SK-N-SH (cell line): ENCODE measurements around the gene PTGIS. TPM values are rescaled to one million over a fixed set of nuclear protein-coding genes. Genes with fewer than 3 reads are reported as not detected.
A peak's percentile ranks its signal among the peaks of the same experiment; 100 is the strongest.

Experiments
- CTCF ChIA-PET: fragments of 300-600, 350-600 bp; formaldehyde crosslinking; extraction: SDS; loops from one replicate; lab custom pipeline; 2021; lab: Yijun Ruan, JAX
- POLR2A ChIA-PET: fragments of 350-600 bp; sonication (Branson Sonifier 250); formaldehyde crosslinking; extraction: SDS; loops from one replicate; lab custom pipeline; 2020; ENCODE audit warnings: antibody characterized with exemption, inconsistent platforms; lab: Yijun Ruan, JAX
- DNase-seq: peaks from one replicate; pipeline ENCODE4 v3.0.0; 2012
- H2AFZ ChIP-seq: fragments of 200-600 bp; sonication (generic); 2 replicates; pipeline ENCODE4 v1.8.1; 2016; ENCODE audit warnings: antibody characterized with exemption, mild to moderate bottlenecking, low read depth
- H3F3A ChIP-seq: fragments of 200-600 bp; sonication (generic); replicated peaks from 2 replicates; pipeline ENCODE3; 2016; ENCODE audit warnings: antibody characterized with exemption, mild to moderate bottlenecking; ENCODE audit not compliant: insufficient read depth
- H3K27ac ChIP-seq, 2 experiments: fragments of 200-500 bp in 1 of 2; fragments of 200-600 bp in 1 of 2; sonication (Bioruptor generic) in 1 of 2; sonication (generic), shearing (Covaris generic) in 1 of 2; 2 replicates each; pipeline versions ENCODE4 v1.5.1 to v1.6.1; 2014 to 2016; ENCODE audit warnings: low read depth in 2 of 2, inconsistent platforms in 1 of 2, low read length in 1 of 2, mild to moderate bottlenecking in 1 of 2, mixed read lengths in 1 of 2
- H3K27me3 ChIP-seq: fragments of 200-600 bp; sonication (generic), shearing (Covaris generic); 2 replicates; pipeline ENCODE4 v1.6.1; 2016; ENCODE audit warnings: mixed run types; ENCODE audit not compliant: insufficient read depth
- H3K36me3 ChIP-seq, 2 experiments: fragments of 200-500 bp in 1 of 2; fragments of 200-600 bp in 1 of 2; sonication (Bioruptor generic) in 1 of 2; sonication (generic) in 1 of 2; replicated peaks in 1 of 2; 2 replicates each; pipeline versions ENCODE3 to v1.5.1; 2014 to 2016; ENCODE audit warnings: low read length in 1 of 2, mild to moderate bottlenecking in 1 of 2; ENCODE audit not compliant: insufficient read depth in 2 of 2, control insufficient read depth in 1 of 2
- H3K4me1 ChIP-seq, 2 experiments: fragments of 200-500 bp in 1 of 2; fragments of 200-600 bp in 1 of 2; sonication (Bioruptor generic) in 1 of 2; sonication (generic), shearing (Covaris generic) in 1 of 2; 2 replicates each; pipeline versions ENCODE4 v1.5.1 to v1.6.1; 2014 to 2016; ENCODE audit warnings: low read depth in 1 of 2, low read length in 1 of 2, mixed run types in 1 of 2; ENCODE audit not compliant: insufficient read depth in 2 of 2, control insufficient read depth in 1 of 2
- H3K4me2 ChIP-seq: fragments of 200-600 bp; sonication (generic), shearing (Covaris generic); 2 replicates; pipeline ENCODE4 v1.6.1; 2017; ENCODE audit warnings: mixed run types
- H3K4me3 ChIP-seq, 2 experiments: fragments of 200-500 bp in 1 of 2; fragments of 200-600 bp in 1 of 2; sonication (Bioruptor generic) in 1 of 2; sonication (generic), shearing (Covaris generic) in 1 of 2; 2 replicates each; pipeline versions ENCODE4 v1.5.1 to v1.8.1; 2014 to 2016; ENCODE audit warnings: low read depth in 2 of 2, inconsistent platforms in 1 of 2, low read length in 1 of 2, mild to moderate bottlenecking in 1 of 2, mixed read lengths in 1 of 2, moderate library complexity in 1 of 2
- H3K79me2 ChIP-seq: fragments of 200-600 bp; sonication (generic); 2 replicates; pipeline ENCODE4 v1.8.1; 2017; ENCODE audit warnings: mild to moderate bottlenecking; ENCODE audit not compliant: insufficient read depth
- H3K9ac ChIP-seq: fragments of 200-600 bp; sonication (generic); 2 replicates; pipeline ENCODE4 v1.6.1; 2017; ENCODE audit warnings: mixed run types
- H3K9me2 ChIP-seq: fragments of 200-600 bp; sonication (generic); 2 replicates; pipeline ENCODE4 v1.6.1; 2017; ENCODE audit warnings: mixed run types
- H3K9me3 ChIP-seq: fragments of 200-600 bp; sonication (generic); 2 replicates; pipeline ENCODE4 v1.6.1; 2017; ENCODE audit warnings: mixed run types, mild to moderate bottlenecking, moderate library complexity
- H4K20me1 ChIP-seq: fragments of 200-600 bp; sonication (generic); 2 replicates; pipeline ENCODE4 v1.6.1; 2017; ENCODE audit warnings: mild to moderate bottlenecking, mixed run types; ENCODE audit not compliant: insufficient read depth
- CHD2 ChIP-seq: fragments of 150-350 bp; IDR thresholded peaks from 2 replicates; pipeline ENCODE4 v1.6.1; 2018; ENCODE audit warnings: low read length; ENCODE audit not compliant: partially characterized antibody
- CTCF ChIP-seq: fragments of 200-600 bp; sonication (generic); IDR thresholded peaks from 2 replicates; pipeline ENCODE4 v1.6.1; 2017; ENCODE audit warnings: antibody characterized with exemption, mild to moderate bottlenecking, moderate library complexity
- EP300 ChIP-seq, 2 experiments: IDR thresholded peaks; 2 replicates each; pipeline versions ENCODE4 v1.4.0 to v1.6.1; 2012; ENCODE audit warnings: borderline replicate concordance in 1 of 2, low read depth in 1 of 2, low read length in 1 of 2
- FOSL2 ChIP-seq: IDR thresholded peaks from 2 replicates; pipeline ENCODE4 v1.4.0; 2012; ENCODE audit warnings: low read depth, mild to moderate bottlenecking, moderate library complexity, borderline replicate concordance
- JUND ChIP-seq: IDR thresholded peaks from 2 replicates; pipeline ENCODE4 v1.4.0; 2012
- MAX ChIP-seq: IDR thresholded peaks from 2 replicates; pipeline ENCODE4 v1.4.0; 2012; ENCODE audit warnings: low read depth
- MXI1 ChIP-seq: IDR thresholded peaks from 2 replicates; pipeline ENCODE4 v1.6.1; 2012; ENCODE audit warnings: mild to moderate bottlenecking, low read depth, low read length, improper control_type of control experiment
- NFIC ChIP-seq: IDR thresholded peaks from 2 replicates; pipeline ENCODE4 v1.4.0; 2012; ENCODE audit warnings: borderline replicate concordance
- NRF1 ChIP-seq: IDR thresholded peaks from 2 replicates; pipeline ENCODE4 v1.6.1; 2012; ENCODE audit warnings: low read depth, mild to moderate bottlenecking, low read length
- RCOR1 ChIP-seq: fragments of 150-350 bp; IDR thresholded peaks from 2 replicates; pipeline ENCODE4 v1.6.1; 2017; ENCODE audit warnings: antibody characterized with exemption, low read length
- RFX5 ChIP-seq: IDR thresholded peaks from 2 replicates; pipeline ENCODE4 v1.6.1; 2012; ENCODE audit warnings: mild to moderate bottlenecking, improper control_type of control experiment, low read length
- RXRA ChIP-seq: IDR thresholded peaks from 2 replicates; pipeline ENCODE4 v1.4.0; 2012; ENCODE audit warnings: low read depth, mild to moderate bottlenecking, borderline replicate concordance
- TCF12 ChIP-seq: IDR thresholded peaks from 2 replicates; pipeline ENCODE4 v1.4.0; 2012
- TEAD4 ChIP-seq: IDR thresholded peaks from 2 replicates; pipeline ENCODE4 v1.4.0; 2012; ENCODE audit warnings: mild to moderate bottlenecking, borderline replicate concordance; ENCODE audit not compliant: insufficient read depth
- WGBS: methylation state at CpG from one replicate; pipeline ENCODE4 v1.1.6; 2017; ENCODE audit warnings: low lambda C conversion rate; 5-methylcytosine and 5-hydroxymethylcytosine counted together
- polyA plus RNA-seq, 3 experiments: library from polyadenylated mRNA; depleted of rRNA; stranded (reverse); fragments of >200 nt; gene quantifications; 2 replicates each; pipeline ENCODE4 v1.2.3, GENCODE V29; 2012

PTGIS gene
- polyA plus RNA-seq, 1 of the 3 experiments (the other 2 are of a cell fraction), result 1.0 TPM

GRCh38 chr20:49562311-49563014 is 5.5 kb downstream of the PTGIS start:
- H2AFZ ChIP-seq, result no peak overlapping the region; the same call in 1 of the 2 replicates
- H3K4me3 ChIP-seq, result no peak overlapping the region

GRCh38 chr20:49561806-49562205 is 6.1 kb downstream of the PTGIS start:
- no peak overlapping the region for H3K27ac ChIP-seq
- H3K9me3 ChIP-seq, result no peaks in the 10 kb centered on the region
- H4K20me1 ChIP-seq, result no peaks in the 10 kb centered on the region
- H3K27me3 ChIP-seq, result no peaks in the 10 kb centered on the region
- H3K4me1 ChIP-seq, result 0 out of 4 replicates have a peak, but pooled peaks cover 0 to 4% of the 10 kb centered on the region in 2 experiments
- POLR2A ChIA-PET, result no interaction called here
- DNase-seq, result no peak
- no peaks in the 10 kb centered on the region for H3K79me2 ChIP-seq
- H2AFZ ChIP-seq, result no peak overlapping the region; the same call in 1 of the 2 replicates
- H3K4me2 ChIP-seq, result peak overlapping the region; percentile 44; the same call in 1 of the 2 replicates
- peaks cover 16% of the 10 kb centered on the region for H3F3A ChIP-seq
- no peak overlapping the region for H3K4me3 ChIP-seq
- H3K36me3 ChIP-seq, result no peaks in the 10 kb centered on the region
- 64% methylated on average over 2 of the region's 2 CpGs for WGBS
- no peak for TF ChIP-seq NRF1
- H3K9me2 ChIP-seq, result no peaks in the 10 kb centered on the region
- no peak overlapping the region for H3K9ac ChIP-seq
- CTCF ChIA-PET, result interaction anchor here (1.2 to 3.0 kb wide), 2 partner anchors 20 to 47 kb away, joined by 3 to 11 read pairs; no protein-coding TSS in a partner anchor

More at GRCh38 chr20:49562311-49563014, 5.5 kb downstream of the PTGIS start:
- peaks cover 2 to 4% of the 10 kb centered on the region in 2 experiments; a peak in 1 of 4 replicates for H3K4me1 ChIP-seq
- H3K9me2 ChIP-seq, result no peaks in the 10 kb centered on the region
- peak overlapping the region; percentile 44; the same call in 1 of the 2 replicates for H3K4me2 ChIP-seq
- 61% methylated on average over 20 of the region's 21 CpGs for WGBS
- ChIA-PET CTCF (interaction anchor here (1.2 to 3.0 kb wide), 2 partner anchors 21 to 46 kb away, joined by 3 to 11 read pairs; no protein-coding TSS in a partner anchor), POLR2A (no interaction called here)
- H3K36me3 ChIP-seq, result no peaks in the 10 kb centered on the region
- H3K9me3 ChIP-seq, result no peaks in the 10 kb centered on the region
- H3K27me3 ChIP-seq, result no peaks in the 10 kb centered on the region
- DNase-seq, result no peak
- no peak overlapping the region for H3K27ac ChIP-seq
- TF ChIP-seq TCF12, result peak; percentile 59
- peak; percentile 88 for TF ChIP-seq FOSL2
- TF ChIP-seq TEAD4, result peak; percentile 45; the same call in 1 of the 2 replicates
- no peak for TF ChIP-seq RFX5
- no peak for TF ChIP-seq MXI1
- TF ChIP-seq CHD2, result no peak
- TF ChIP-seq EP300 (IDR thresholded peaks at IDR 0.05; ENCODE audit: borderline replicate concordance in 1 of 2, low read depth in 1 of 2, low read length in 1 of 2), result peak in 1 of 2 experiments; percentile 55; a peak in 1 of 4 replicates
- TF ChIP-seq RXRA, result peak; percentile 79
- no peak for TF ChIP-seq RCOR1
- TF ChIP-seq CTCF, result no peak
- peak; percentile 63 for TF ChIP-seq NFIC
- TF ChIP-seq JUND, result peak; percentile 73
- no peak for TF ChIP-seq MAX
- peaks cover 16% of the 10 kb centered on the region for H3F3A ChIP-seq
- no peaks in the 10 kb centered on the region for H4K20me1 ChIP-seq
- no peaks in the 10 kb centered on the region for H3K79me2 ChIP-seq
- H3K9ac ChIP-seq, result no peak overlapping the region
